Activated naive CD8-positive, alpha-beta T cell treated with anti-CD3 and anti-CD28 coated beads, Interleukin-2, amount 10 ng/mL, durations not matched to agents 7 days and 5 days (primary cell): ENCODE data around the gene ASMT. TPM values are rescaled to one million over a fixed set of nuclear protein-coding genes. Genes with fewer than 3 reads are reported as not detected.

Source experiments
- ATAC-seq: fragments of 150-1000 bp; cut with Tn5 transposase; one replicate; pipeline ENCODE4 v1.10.0; 2021; ENCODE audit warnings: low read depth, moderate library complexity
- POLR2A ChIA-PET: fragments of 350-600 bp; sonication (Branson Sonifier 250); formaldehyde crosslinking; loops from one replicate; lab custom pipeline; 2021; ENCODE audit warnings: antibody characterized with exemption; lab: Charles Lee
- DNase-seq: peaks from one replicate; pipeline ENCODE4 v3.0.0; 2021
- H3K27ac Mint-ChIP-seq: one replicate; pipeline ENCODE4 v1.8.0; 2022; ENCODE audit warnings: mild to moderate bottlenecking, mixed read lengths
- H3K27me3 Mint-ChIP-seq: one replicate; pipeline ENCODE4 v1.8.0; 2022; ENCODE audit warnings: mild to moderate bottlenecking, moderate library complexity, mixed read lengths
- H3K36me3 Mint-ChIP-seq: one replicate; pipeline ENCODE4 v1.8.0; 2021; ENCODE audit warnings: mild to moderate bottlenecking, mixed read lengths
- H3K4me1 Mint-ChIP-seq: one replicate; pipeline ENCODE4 v1.8.0; 2021; ENCODE audit warnings: mixed read lengths
- H3K4me3 Mint-ChIP-seq: one replicate; pipeline ENCODE4 v1.8.0; 2022; ENCODE audit warnings: mild to moderate bottlenecking, moderate library complexity, mixed read lengths
- H3K9me3 Mint-ChIP-seq: one replicate; pipeline ENCODE4 v1.8.0; 2021; ENCODE audit warnings: mixed read lengths
- total RNA-seq, 2 experiments: library from RNA; stranded (reverse); gene quantifications; one replicate each; pipeline ENCODE4 v1.2.3, GENCODE V29; 2021

ASMT gene
- total RNA-seq, 2 experiments from 2014 or later: not detected

GRCh38 chrX:1591863-1592469, 22.9 kb upstream of the ASMT start:
- DNase-seq (peak; percentile 49), ATAC-seq (peak; percentile 21)
- Mint-ChIP-seq H3K9me3 (no peaks in the 10 kb centered on the region), H3K4me1 (peaks cover 7% of the 10 kb centered on the region), H3K27ac (peak overlapping the region; percentile 94), H3K27me3 (no peaks in the 10 kb centered on the region), H3K36me3 (peaks cover 17% of the 10 kb centered on the region), H3K4me3 (peak overlapping the region; percentile 97)
- POLR2A ChIA-PET: no interaction called here

- Mint-ChIP-seq H3K4me3 (peak overlapping the region; percentile 97), H3K9me3 (no peaks in the 10 kb centered on the region), H3K27ac (peak overlapping the region; percentile 94), H3K36me3 (peaks cover 20% of the 10 kb centered on the region), H3K27me3 (no peaks in the 10 kb centered on the region), H3K4me1 (peaks cover 8% of the 10 kb centered on the region)
- DNase-seq: peak; percentile 53
- peak; percentile 21 for ATAC-seq
- POLR2A ChIA-PET: no interaction called here
These were observed 22.3 kb upstream of the ASMT start for GRCh38 chrX:1592470-1593142.

GRCh38 chrX:1593286-1594271, 21.3 kb upstream of the ASMT start:
- no peaks in the 10 kb centered on the region for H3K27me3 Mint-ChIP-seq
- peaks cover 9% of the 10 kb centered on the region for H3K4me1 Mint-ChIP-seq
- H3K9me3 Mint-ChIP-seq: no peaks in the 10 kb centered on the region
- H3K4me3 Mint-ChIP-seq: peak overlapping the region; percentile 97
- POLR2A ChIA-PET: no interaction called here
- ATAC-seq (no peak), DNase-seq (peak; percentile 22)
- peak overlapping the region; percentile 94 for H3K27ac Mint-ChIP-seq
- H3K36me3 Mint-ChIP-seq: peaks cover 22% of the 10 kb centered on the region

- POLR2A ChIA-PET: no interaction called here
- Mint-ChIP-seq H3K9me3 (no peaks in the 10 kb centered on the region), H3K27me3 (no peaks in the 10 kb centered on the region), H3K36me3 (peaks cover 30% of the 10 kb centered on the region), H3K4me3 (no peak overlapping the region), H3K27ac (no peak overlapping the region), H3K4me1 (peaks cover 9% of the 10 kb centered on the region)
- DNase-seq (peak; percentile 10), ATAC-seq (no peak)
These were observed 19.2 kb upstream of the ASMT start for GRCh38 chrX:1595711-1596060.

GRCh38 chrX:1596676-1597344, 18.0 kb upstream of the ASMT start:
- ATAC-seq (no peak), DNase-seq (no peak)
- Mint-ChIP-seq H3K27ac (no peak overlapping the region), H3K9me3 (no peaks in the 10 kb centered on the region), H3K4me1 (peaks cover 9% of the 10 kb centered on the region), H3K36me3 (peaks cover 36% of the 10 kb centered on the region), H3K4me3 (no peak overlapping the region), H3K27me3 (no peaks in the 10 kb centered on the region)
- POLR2A ChIA-PET: no interaction called here

- Mint-ChIP-seq H3K27me3 (no peaks in the 10 kb centered on the region), H3K9me3 (no peaks in the 10 kb centered on the region), H3K27ac (no peak overlapping the region), H3K4me3 (no peak overlapping the region), H3K4me1 (peaks cover 8% of the 10 kb centered on the region), H3K36me3 (peaks cover 42% of the 10 kb centered on the region)
- DNase-seq: peak; percentile 15
- ATAC-seq: no peak
- POLR2A ChIA-PET: no interaction called here
These were observed 17.4 kb upstream of the ASMT start for GRCh38 chrX:1597345-1598020.

- no peak for ATAC-seq
- H3K4me3 Mint-ChIP-seq: no peak overlapping the region
- POLR2A ChIA-PET: no interaction called here
- H3K4me1 Mint-ChIP-seq: peaks cover 2% of the 10 kb centered on the region
- no peaks in the 10 kb centered on the region for H3K9me3 Mint-ChIP-seq
- no peaks in the 10 kb centered on the region for H3K27me3 Mint-ChIP-seq
- H3K27ac Mint-ChIP-seq: no peak overlapping the region
- DNase-seq: no peak
- peaks cover 46% of the 10 kb centered on the region for H3K36me3 Mint-ChIP-seq
These were observed 16.6 kb upstream of the ASMT start for GRCh38 chrX:1598021-1598875.

- peaks cover 2% of the 10 kb centered on the region for H3K4me1 Mint-ChIP-seq
- DNase-seq: no peak
- H3K27ac Mint-ChIP-seq: no peak overlapping the region
- H3K27me3 Mint-ChIP-seq: no peaks in the 10 kb centered on the region
- H3K36me3 Mint-ChIP-seq: peaks cover 47% of the 10 kb centered on the region
- no peak for ATAC-seq
- POLR2A ChIA-PET: no interaction called here
- no peak overlapping the region for H3K4me3 Mint-ChIP-seq
- H3K9me3 Mint-ChIP-seq: no peaks in the 10 kb centered on the region
These were observed 15.7 kb upstream of the ASMT start for GRCh38 chrX:1598876-1599790.

GRCh38 chrX:1599791-1600405, 15.0 kb upstream of the ASMT start:
- no peak for ATAC-seq
- peaks cover 2% of the 10 kb centered on the region for H3K4me1 Mint-ChIP-seq
- POLR2A ChIA-PET: no interaction called here
- H3K27ac Mint-ChIP-seq: no peak overlapping the region
- peaks cover 46% of the 10 kb centered on the region for H3K36me3 Mint-ChIP-seq
- no peaks in the 10 kb centered on the region for H3K27me3 Mint-ChIP-seq
- H3K9me3 Mint-ChIP-seq: no peaks in the 10 kb centered on the region
- DNase-seq: no peak
- no peak overlapping the region for H3K4me3 Mint-ChIP-seq

- H3K27me3 Mint-ChIP-seq: no peaks in the 10 kb centered on the region
- peaks cover 41% of the 10 kb centered on the region for H3K36me3 Mint-ChIP-seq
- POLR2A ChIA-PET: no interaction called here
- no peaks in the 10 kb centered on the region for H3K9me3 Mint-ChIP-seq
- H3K4me3 Mint-ChIP-seq: no peak overlapping the region
- peaks cover 2% of the 10 kb centered on the region for H3K4me1 Mint-ChIP-seq
- ATAC-seq: no peak
- no peak overlapping the region for H3K27ac Mint-ChIP-seq
- DNase-seq: peak; percentile 22
These were observed 14.3 kb upstream of the ASMT start for GRCh38 chrX:1600406-1601050.
